Measurements from ENCODE around the gene CRIP3. TPM values are rescaled to one million over a fixed set of nuclear protein-coding genes. Genes with fewer than 3 reads are reported as not detected.

CRIP3 gene
- total RNA-seq, 1 experiment from 2014 or later, result not detected

- peaks cover 17% of the 10 kb centered on the region for H3K4me1 ChIP-seq
- ChIA-PET CTCF (interaction anchor here (1.5 to 3.3 kb wide), 2 partner anchors 26 to 73 kb away, joined by 6 to 17 read pairs; no protein-coding TSS in a partner anchor), POLR2A (no interaction called here)
- DNase-seq, result no peak
- H3K27ac Mint-ChIP-seq (ENCODE audit: unreplicated experiment), result no peak overlapping the region
- no peak overlapping the region for H3K4me3 ChIP-seq (ENCODE audit: low read depth, low read length)
- no peak for TF ChIP-seq CTCF (IDR thresholded peaks at IDR 0.05; ENCODE audit: insufficient read depth in 1 of 2, low read depth in 1 of 2, low read length in 1 of 2, severe bottlenecking in 1 of 2, unreplicated experiment in 1 of 2)
- intact Hi-C loops (cut with micrococcal nuclease; ENCODE audit: unreplicated experiment), result no loop called here
- no peaks in the 10 kb centered on the region for H3K36me3 ChIP-seq (ENCODE audit: control insufficient read depth, insufficient read depth, low read length)
- H3K9me3 Mint-ChIP-seq (ENCODE audit: unreplicated experiment), result no peaks in the 10 kb centered on the region
- H3K4me1 Mint-ChIP-seq (ENCODE audit: low read depth, unreplicated experiment), result peaks cover 11% of the 10 kb centered on the region
- no peaks in the 10 kb centered on the region for H3K27me3 Mint-ChIP-seq (ENCODE audit: insufficient read depth, unreplicated experiment)
- no TSS peak for BruUV-seq (replicated peaks)
- H3K27me3 ChIP-seq (replicated peaks; ENCODE audit: control insufficient read depth, insufficient read depth, low read length), result no peaks in the 10 kb centered on the region
- no peak overlapping the region for H3K4me3 Mint-ChIP-seq (ENCODE audit: unreplicated experiment)
- no peaks in the 10 kb centered on the region for H3K9me3 ChIP-seq
- H3K36me3 Mint-ChIP-seq (ENCODE audit: insufficient read depth, unreplicated experiment), result no peaks in the 10 kb centered on the region
Observed at GRCh38 chr6:43261198-43261597, 47.4 kb downstream of the CRIP3 start.

GRCh38 chr6:43260791-43261190, 47.8 kb downstream of the CRIP3 start:
- DNase-seq, result no peak
- Mint-ChIP-seq H3K27ac (ENCODE audit: unreplicated experiment) (no peak overlapping the region), H3K27me3 (ENCODE audit: insufficient read depth, unreplicated experiment) (no peaks in the 10 kb centered on the region), H3K4me1 (ENCODE audit: low read depth, unreplicated experiment) (peaks cover 11% of the 10 kb centered on the region), H3K9me3 (ENCODE audit: unreplicated experiment) (no peaks in the 10 kb centered on the region), H3K36me3 (ENCODE audit: insufficient read depth, unreplicated experiment) (no peaks in the 10 kb centered on the region), H3K4me3 (ENCODE audit: unreplicated experiment) (no peak overlapping the region)
- intact Hi-C loops (cut with micrococcal nuclease; ENCODE audit: unreplicated experiment), result no loop called here
- POLR2A ChIA-PET, result no interaction called here
- TF ChIP-seq CTCF (IDR thresholded peaks at IDR 0.05; ENCODE audit: insufficient read depth in 1 of 2, low read depth in 1 of 2, low read length in 1 of 2, severe bottlenecking in 1 of 2, unreplicated experiment in 1 of 2), result no peak
- no peaks in the 10 kb centered on the region for H3K27me3 ChIP-seq (replicated peaks; ENCODE audit: control insufficient read depth, insufficient read depth, low read length)
- BruUV-seq (replicated peaks), result no TSS peak
- CTCF ChIA-PET, result interaction anchor here (3.3 kb wide), 1 partner anchor 26 kb away, joined by 17 read pairs; no protein-coding TSS in a partner anchor
- H3K4me3 ChIP-seq (ENCODE audit: low read depth, low read length), result no peak overlapping the region
- no peaks in the 10 kb centered on the region for H3K36me3 ChIP-seq (ENCODE audit: control insufficient read depth, insufficient read depth, low read length)
- H3K4me1 ChIP-seq, result peaks cover 17% of the 10 kb centered on the region
- H3K9me3 ChIP-seq, result no peaks in the 10 kb centered on the region

GRCh38 chr6:43258807-43259686, 49.6 kb downstream of the CRIP3 start:
- no peaks in the 10 kb centered on the region for H3K9me3 Mint-ChIP-seq (ENCODE audit: unreplicated experiment)
- CTCF ChIA-PET, result no interaction called here
- POLR2A ChIA-PET, result no interaction called here

More at GRCh38 chr6:43258807-43259686, 49.6 kb downstream of the CRIP3 start:
- no TSS peak for BruUV-seq (replicated peaks)
- Mint-ChIP-seq H3K4me1 (ENCODE audit: low read depth, unreplicated experiment) (peaks cover 11% of the 10 kb centered on the region), H3K4me3 (ENCODE audit: unreplicated experiment) (no peak overlapping the region), H3K27ac (ENCODE audit: unreplicated experiment) (no peak overlapping the region), H3K36me3 (ENCODE audit: insufficient read depth, unreplicated experiment) (no peaks in the 10 kb centered on the region), H3K27me3 (ENCODE audit: insufficient read depth, unreplicated experiment) (no peaks in the 10 kb centered on the region)
- Histone ChIP-seq H3K9me3 (no peaks in the 10 kb centered on the region), H3K4me1 (peaks cover 17% of the 10 kb centered on the region), H3K36me3 (ENCODE audit: control insufficient read depth, insufficient read depth, low read length) (no peaks in the 10 kb centered on the region), H3K27me3 (replicated peaks; ENCODE audit: control insufficient read depth, insufficient read depth, low read length) (no peaks in the 10 kb centered on the region), H3K4me3 (ENCODE audit: low read depth, low read length) (no peak overlapping the region)
- no peak for DNase-seq
- intact Hi-C loops (cut with micrococcal nuclease; ENCODE audit: unreplicated experiment), result no loop called here
- TF ChIP-seq CTCF (IDR thresholded peaks at IDR 0.05; ENCODE audit: insufficient read depth in 1 of 2, low read depth in 1 of 2, low read length in 1 of 2, severe bottlenecking in 1 of 2, unreplicated experiment in 1 of 2), result no peak

All from Caco-2 (cell line).